ENCODE results near the gene VEGFB.

Gene VEGFB

GRCh38 chr11:64211181-64211872 is 23.1 kb upstream of the VEGFB start:
- no peak for DNase-seq (ENCODE audit: low read depth, low spot score)

DNA sequence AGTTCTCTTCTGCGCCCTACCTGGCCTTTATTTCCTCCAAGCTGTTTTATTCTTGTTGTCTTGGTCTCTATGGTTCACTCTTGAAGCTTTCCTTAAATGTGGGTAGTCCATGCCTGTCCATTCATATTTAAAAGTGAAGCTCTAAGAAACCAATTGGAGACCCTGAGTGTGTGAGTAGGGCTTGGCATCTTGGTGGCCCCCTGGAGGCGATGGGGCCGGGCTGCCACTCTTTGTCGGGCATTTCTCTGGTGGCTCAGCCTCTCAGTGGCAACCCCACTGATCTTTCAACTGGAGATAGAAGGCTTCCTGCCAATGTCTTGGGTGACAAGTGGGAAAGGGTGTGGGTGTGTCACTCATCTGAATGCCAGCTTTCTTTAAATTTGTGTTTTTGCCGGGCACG is 17.5 kb upstream of the VEGFB start:
- no peak for DNase-seq (ENCODE audit: low read depth, low spot score)

DNA sequence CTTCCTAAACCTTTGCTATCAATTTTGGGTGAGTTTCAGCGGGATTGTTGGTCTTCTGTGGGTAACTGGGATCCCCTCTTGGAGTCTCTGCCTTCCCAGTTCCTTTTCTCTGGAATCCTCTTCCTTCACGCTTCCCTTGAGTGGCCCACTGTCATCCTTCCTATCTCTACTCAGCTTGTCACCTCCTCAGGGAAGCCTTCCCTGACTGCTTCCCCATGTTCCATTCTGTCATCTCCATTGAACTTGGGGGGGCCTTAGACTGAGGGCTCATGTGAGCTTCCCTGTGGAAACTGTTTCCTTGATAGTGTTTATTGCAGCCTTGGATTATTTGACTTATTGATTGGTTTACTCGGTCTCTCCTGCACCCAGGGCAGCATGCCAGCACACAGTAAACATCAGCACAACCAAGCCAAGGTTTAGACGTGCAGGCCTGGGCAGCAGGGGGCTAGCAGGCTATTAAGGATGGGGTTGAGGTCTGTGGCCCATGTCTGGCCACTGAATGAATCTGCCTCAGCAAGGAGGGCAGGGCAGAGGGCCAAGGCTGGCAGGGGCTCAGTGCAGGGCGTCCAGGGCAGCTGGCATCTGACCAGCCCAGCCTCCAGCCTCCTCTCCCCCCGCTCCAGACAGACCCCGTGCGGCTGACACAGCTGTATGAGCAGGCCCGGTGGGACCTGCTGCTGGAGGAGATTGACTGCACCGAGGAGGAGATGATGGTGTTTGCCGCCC is 15.6 kb upstream of the VEGFB start:
- DNase-seq (ENCODE audit: low read depth, low spot score) = no peak

GRCh38 chr11:64219354-64219684 is 15.1 kb upstream of the VEGFB start:
- DNase-seq (ENCODE audit: low read depth, low spot score) = no peak

- DNase-seq (ENCODE audit: low read depth, low spot score) = no peak
Observed at GRCh38 chr11:64219755-64220154, 14.6 kb upstream of the VEGFB start.

GRCh38 chr11:64220271-64220670 is 14.1 kb upstream of the VEGFB start:
- no peak for DNase-seq (ENCODE audit: low read depth, low spot score)

DNA sequence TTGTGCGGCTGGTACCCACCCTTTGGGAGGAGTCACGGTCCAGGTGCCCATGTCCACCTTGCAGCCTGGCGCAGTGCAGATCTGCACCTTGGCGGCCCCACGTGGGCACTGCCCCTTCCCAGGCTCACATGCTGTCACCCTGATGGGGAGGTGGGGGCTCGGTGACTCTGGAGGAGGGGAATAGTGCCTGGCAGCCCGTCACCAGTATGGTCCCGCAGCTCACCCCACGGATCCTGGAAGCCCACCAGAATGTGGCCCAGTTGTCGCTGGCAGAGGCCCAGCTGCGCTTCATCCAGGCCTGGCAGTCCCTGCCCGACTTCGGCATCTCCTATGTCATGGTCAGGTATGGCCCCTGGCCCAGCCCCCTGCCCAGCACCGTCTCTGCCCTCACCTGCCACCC is 13.6 kb upstream of the VEGFB start:
- no peak for DNase-seq (ENCODE audit: low read depth, low spot score)

DNA sequence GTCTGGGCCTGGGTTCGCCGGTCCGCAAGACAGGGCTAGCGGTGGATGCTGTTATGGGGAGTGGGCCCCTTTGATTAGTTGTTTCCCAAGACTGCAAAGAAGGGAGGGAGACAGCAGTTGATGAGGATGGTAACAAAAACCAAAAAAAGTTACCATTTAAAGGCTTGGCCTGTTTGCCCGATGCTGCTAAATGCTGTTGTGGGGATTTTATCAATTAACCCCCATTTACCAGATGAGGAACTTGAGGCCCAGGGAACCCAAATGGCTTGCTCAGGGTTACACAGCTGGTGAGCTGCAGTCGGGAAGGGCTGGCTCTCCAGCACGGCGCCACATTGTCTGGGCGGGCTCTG is 11.8 kb upstream of the VEGFB start:
- no peak for DNase-seq (ENCODE audit: low read depth, low spot score)

DNA sequence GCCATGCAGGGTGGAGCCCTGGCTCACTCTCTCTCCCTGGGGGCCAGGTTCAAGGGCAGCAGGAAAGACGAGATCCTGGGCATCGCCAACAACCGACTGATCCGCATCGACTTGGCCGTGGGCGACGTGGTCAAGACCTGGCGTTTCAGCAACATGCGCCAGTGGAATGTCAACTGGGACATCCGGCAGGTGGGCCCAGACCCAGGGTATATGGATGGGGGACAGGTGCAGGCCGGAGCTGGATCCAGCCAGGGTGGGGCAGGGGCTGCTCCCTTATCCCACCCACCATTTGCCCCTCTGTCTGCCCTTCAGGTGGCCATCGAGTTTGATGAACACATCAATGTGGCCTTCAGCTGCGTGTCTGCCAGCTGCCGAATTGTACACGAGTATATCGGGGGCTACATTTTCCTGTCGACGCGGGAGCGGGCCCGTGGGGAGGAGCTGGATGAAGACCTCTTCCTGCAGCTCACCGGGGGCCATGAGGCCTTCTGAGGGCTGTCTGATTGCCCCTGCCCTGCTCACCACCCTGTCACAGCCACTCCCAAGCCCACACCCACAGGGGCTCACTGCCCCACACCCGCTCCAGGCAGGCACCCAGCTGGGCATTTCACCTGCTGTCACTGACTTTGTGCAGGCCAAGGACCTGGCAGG is 11.3 kb upstream of the VEGFB start:
- DNase-seq (ENCODE audit: low read depth, low spot score) = no peak

GRCh38 chr11:64224151-64224890 is 10.1 kb upstream of the VEGFB start:
- DNase-seq (ENCODE audit: low read depth, low spot score) = peak; percentile 31

- no peak for DNase-seq (ENCODE audit: low read depth, low spot score)
Observed at GRCh38 chr11:64224891-64225607, 9.3 kb upstream of the VEGFB start.

GRCh38 chr11:64225608-64226506 is 8.5 kb upstream of the VEGFB start, which contains the start of the genes NUDT22 and TRPT1:
Gene NUDT22, plus strand, starts transcription at chr11:64226274. Its CDS starts 379 bp downstream, at chr11:64226653.
Gene TRPT1, minus strand, starts transcription at chr11:64226186. Its CDS starts 326 bp downstream, at chr11:64225860.
- peak; percentile 93 for DNase-seq (ENCODE audit: low read depth, low spot score)

DNA sequence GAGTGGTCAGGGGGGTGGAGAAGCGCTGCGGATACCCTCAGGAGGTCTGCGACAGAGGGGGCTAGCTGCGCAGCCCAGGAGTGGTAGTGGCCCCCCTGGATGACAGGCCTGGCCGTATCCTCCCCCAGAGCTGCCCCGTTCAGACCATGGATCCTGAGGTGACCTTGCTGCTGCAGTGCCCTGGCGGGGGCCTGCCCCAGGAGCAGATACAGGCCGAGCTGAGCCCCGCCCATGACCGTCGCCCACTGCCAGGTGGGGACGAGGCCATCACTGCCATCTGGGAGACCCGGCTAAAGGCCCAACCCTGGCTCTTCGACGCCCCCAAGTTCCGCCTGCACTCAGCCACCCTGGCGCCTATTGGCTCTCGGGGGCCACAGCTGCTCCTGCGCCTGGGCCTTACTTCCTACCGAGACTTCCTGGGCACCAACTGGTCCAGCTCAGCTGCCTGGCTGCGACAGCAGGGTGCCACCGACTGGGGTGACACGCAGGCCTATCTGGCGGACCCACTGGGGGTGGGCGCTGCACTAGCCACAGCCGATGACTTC is 7.8 kb upstream of the VEGFB start:
- no peak for DNase-seq (ENCODE audit: low read depth, low spot score)

- DNase-seq (ENCODE audit: low read depth, low spot score) = no peak
Observed at GRCh38 chr11:64227405-64227956, 6.9 kb upstream of the VEGFB start.

- DNase-seq (ENCODE audit: low read depth, low spot score) = no peak
Observed at GRCh38 chr11:64229090-64229743, 5.2 kb upstream of the VEGFB start.

DNA sequence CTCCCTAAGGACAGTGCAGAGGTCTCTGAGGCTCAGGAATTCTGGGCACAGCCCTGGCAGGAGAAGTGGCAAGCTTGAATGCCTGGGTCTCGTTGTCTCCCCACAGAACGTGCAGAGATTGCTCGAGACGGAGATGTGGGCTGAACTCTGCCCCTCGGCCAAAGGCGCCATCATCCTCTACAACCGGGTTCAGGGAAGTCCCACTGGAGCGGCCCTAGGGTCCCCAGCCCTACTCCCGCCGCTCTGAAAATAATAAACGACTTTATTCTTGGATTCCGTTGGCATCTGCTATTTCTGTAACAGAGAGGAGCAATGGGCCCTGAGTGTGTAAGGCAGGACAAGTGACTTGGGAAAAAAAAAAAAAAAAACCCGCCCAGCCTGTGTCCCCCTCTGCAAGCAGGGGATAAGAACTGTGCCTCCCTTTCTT is 4.6 kb upstream of the VEGFB start:
- no peak for DNase-seq (ENCODE audit: low read depth, low spot score)

- peak; percentile 96 for DNase-seq (ENCODE audit: low read depth, low spot score)
Observed at GRCh38 chr11:64230171-64230984, 4.0 kb upstream of the VEGFB start, which contains the start of gene DNAJC4. Gene DNAJC4, plus strand, starts transcription at chr11:64230548. Its CDS starts 307 bp downstream, at chr11:64230855.

GRCh38 chr11:64230985-64231365 is 3.4 kb upstream of the VEGFB start:
- no peak for DNase-seq (ENCODE audit: low read depth, low spot score)
